ENCODE results near the gene CLPSL2. TPM values are rescaled to one million over a fixed set of nuclear protein-coding genes. Genes with fewer than 3 reads are reported as not detected.
A peak's percentile ranks its signal among the peaks of the same experiment; 100 is the strongest.

The CLPSL2 gene
- polyA plus RNA-seq, 1 experiment = not detected

GRCh38 chr6:35737413-35738211 lies 38.8 kb upstream of the CLPSL2 start:
- Histone ChIP-seq H3K4me3 (ENCODE audit: low read depth, low read length) (no peak overlapping the region), H3K9me3 (ENCODE audit: control insufficient read depth, insufficient read depth, low read length) (no peaks in the 10 kb centered on the region), H3K27me3 (ENCODE audit: control insufficient read depth, insufficient read depth, low read length) (peaks cover 4% of the 10 kb centered on the region), H3K27ac (ENCODE audit: low read depth, low read length) (no peak overlapping the region)
- peak; percentile 91 for TF ChIP-seq CTCF (IDR thresholded peaks at IDR 0.05; ENCODE audit: low read depth, low read length)
- ChIA-PET CTCF (interaction anchor here (0.6 to 7.6 kb wide), 35 partner anchors 10 to 357 kb away, joined by 3 to 143 read pairs (median 6); no protein-coding TSS in a partner anchor), POLR2A (interaction anchor here (0.6 kb wide), 2 partner anchors 130 to 247 kb away, joined by 3 to 6 read pairs; no protein-coding TSS in a partner anchor)
- peak; percentile 77 for DNase-seq (ENCODE audit: low read depth, low spot score)

GRCh38 chr6:35739645-35740524 lies 36.5 kb upstream of the CLPSL2 start:
- no peak for DNase-seq (ENCODE audit: low read depth, low spot score)
- ChIA-PET POLR2A (no interaction called here), CTCF (interaction anchor here (0.6 to 7.6 kb wide), 4 partner anchors 155 to 271 kb away, joined by 3 to 143 read pairs (median 3); no protein-coding TSS in a partner anchor)
- H3K9me3 ChIP-seq (ENCODE audit: control insufficient read depth, insufficient read depth, low read length) = no peaks in the 10 kb centered on the region
- H3K4me3 ChIP-seq (ENCODE audit: low read depth, low read length) = no peak overlapping the region
- peaks cover 7% of the 10 kb centered on the region for H3K27me3 ChIP-seq (ENCODE audit: control insufficient read depth, insufficient read depth, low read length)
- TF ChIP-seq CTCF (IDR thresholded peaks at IDR 0.05; ENCODE audit: low read depth, low read length) = no peak
- peak overlapping the region; percentile 2 for H3K27ac ChIP-seq (ENCODE audit: low read depth, low read length)

GRCh38 chr6:35742842-35743241 lies 33.6 kb upstream of the CLPSL2 start:
- no peak overlapping the region for H3K27ac ChIP-seq (ENCODE audit: low read depth, low read length)
- CTCF ChIA-PET = interaction anchor here (0.6 to 7.6 kb wide), 2 partner anchors 156 to 220 kb away, joined by 3 to 143 read pairs; no protein-coding TSS in a partner anchor
- no peak overlapping the region for H3K4me3 ChIP-seq (ENCODE audit: low read depth, low read length)
- DNase-seq (ENCODE audit: low read depth, low spot score) = no peak
- no peak for TF ChIP-seq CTCF (IDR thresholded peaks at IDR 0.05; ENCODE audit: low read depth, low read length)
- no peaks in the 10 kb centered on the region; the same call in 1 of the 2 replicates for H3K9me3 ChIP-seq (ENCODE audit: control insufficient read depth, insufficient read depth, low read length)
- peaks cover 11% of the 10 kb centered on the region for H3K27me3 ChIP-seq (ENCODE audit: control insufficient read depth, insufficient read depth, low read length)
- POLR2A ChIA-PET = no interaction called here

GRCh38 chr6:35745509-35745908 lies 30.9 kb upstream of the CLPSL2 start:
- no peak overlapping the region for H3K4me3 ChIP-seq (ENCODE audit: low read depth, low read length)
- DNase-seq (ENCODE audit: low read depth, low spot score) = no peak
- H3K27me3 ChIP-seq (ENCODE audit: control insufficient read depth, insufficient read depth, low read length) = peaks cover 8% of the 10 kb centered on the region
- CTCF ChIA-PET = no interaction called here
- POLR2A ChIA-PET = no interaction called here
- no peak for TF ChIP-seq CTCF (IDR thresholded peaks at IDR 0.05; ENCODE audit: low read depth, low read length)
- peaks cover 3% of the 10 kb centered on the region for H3K9me3 ChIP-seq (ENCODE audit: control insufficient read depth, insufficient read depth, low read length)
- no peak overlapping the region for H3K27ac ChIP-seq (ENCODE audit: low read depth, low read length)

Measured in AG04450 (cell line).